GM10248 (cell line): ENCODE results near the gene ZNRD2.

Experiments used
- CTCF ChIA-PET: fragments of 300-600 bp; sonication (Branson Sonifier 250); formaldehyde crosslinking; extraction: SDS; loops from one replicate; lab custom pipeline; 2021; ENCODE audit warnings: antibody characterized with exemption; lab: Yijun Ruan, JAX
- POLR2A ChIA-PET: fragments of 350-650 bp; sonication (Branson Sonifier 250); formaldehyde crosslinking; extraction: SDS; loops from one replicate; lab custom pipeline; 2020; ENCODE audit warnings: antibody characterized with exemption; lab: Yijun Ruan, JAX
- DNase-seq: peaks from one replicate; pipeline ENCODE4 v3.0.0; 2012; ENCODE audit errors: extremely low spot score
- CTCF ChIP-seq: IDR thresholded peaks from 2 replicates; pipeline ENCODE4 v1.5.1; 2012; ENCODE audit warnings: mild to moderate bottlenecking, low read depth; ENCODE audit errors: extremely low read depth, missing control alignments, control extremely low read depth

The ZNRD2 gene

GRCh38 chr11:65576867-65577755, 6.8 kb downstream of the ZNRD2 start:
- ChIA-PET CTCF (interaction anchor here (1.6 to 22.1 kb wide), 6 partner anchors 11 to 40 kb away, joined by 3 to 351 read pairs (median 10); partner anchors contain the start of genes KCNK7, MAP3K11 and PCNX3), POLR2A (interaction anchor here (0.9 to 2.4 kb wide), 5 partner anchors 9 to 154 kb away, joined by 3 to 9 read pairs (median 5); partner anchors contain the start of gene NEAT1)
- no peak for TF ChIP-seq CTCF
- no peak for DNase-seq

GRCh38 chr11:65577756-65578109, 7.5 kb downstream of the ZNRD2 start:
- no peak for DNase-seq
- no peak for TF ChIP-seq CTCF
- ChIA-PET CTCF (interaction anchor here (1.6 to 22.1 kb wide), 4 partner anchors 10 to 38 kb away, joined by 3 to 351 read pairs (median 35); partner anchors contain the start of genes KCNK7, MAP3K11 and PCNX3), POLR2A (interaction anchor here (1.9 kb wide), 1 partner anchor 72 kb away, joined by 9 read pairs; no protein-coding TSS in a partner anchor)

GRCh38 chr11:65578134-65578533, 7.9 kb downstream of the ZNRD2 start:
- ChIA-PET CTCF (interaction anchor here (1.6 to 22.1 kb wide), 3 partner anchors 10 to 39 kb away, joined by 3 to 351 read pairs (median 58); partner anchors contain the start of genes KCNK7, MAP3K11 and PCNX3), POLR2A (no interaction called here)
- no peak for DNase-seq
- no peak for TF ChIP-seq CTCF

- TF ChIP-seq CTCF: no peak
- ChIA-PET CTCF (interaction anchor here (1.6 to 22.1 kb wide), 2 partner anchors 25 to 39 kb away, joined by 3 to 351 read pairs; partner anchors contain the start of genes KCNK7, MAP3K11 and PCNX3), POLR2A (interaction anchor here (0.6 kb wide), 1 partner anchor 9 kb away, joined by 3 read pairs; no protein-coding TSS in a partner anchor)
- no peak for DNase-seq
Measured at GRCh38 chr11:65578667-65579066, 8.4 kb downstream of the ZNRD2 start.

GRCh38 chr11:65579291-65579690, 9.0 kb downstream of the ZNRD2 start:
- no peak for TF ChIP-seq CTCF
- POLR2A ChIA-PET: interaction anchor here (0.6 kb wide), 1 partner anchor 8 kb away, joined by 3 read pairs; no protein-coding TSS in a partner anchor
- DNase-seq: no peak
- CTCF ChIA-PET: interaction anchor here (1.1 to 22.1 kb wide), 2 partner anchors 9 to 24 kb away, joined by 4 to 351 read pairs; partner anchors contain the start of genes KCNK7, MAP3K11 and PCNX3

- POLR2A ChIA-PET: no interaction called here
- CTCF ChIA-PET: interaction anchor here (1.1 to 22.1 kb wide), 3 partner anchors 8 to 23 kb away, joined by 4 to 351 read pairs (median 14); partner anchors contain the start of genes FAM89B, KCNK7, MAP3K11 and PCNX3
Measured at GRCh38 chr11:65580031-65580692, 9.9 kb downstream of the ZNRD2 start.

More at GRCh38 chr11:65580031-65580692, 9.9 kb downstream of the ZNRD2 start:
- DNase-seq: no peak
- no peak for TF ChIP-seq CTCF
